Stimulated activated effector memory CD8-positive, alpha-beta T cell treated with anti-CD3 and anti-CD28 coated beads, Interleukin-12 subunit alpha, Interleukin-12 subunit beta, amount 100 ng/mL, for 72 hours (primary cell): Measurements from ENCODE around the gene DPM1.
A peak's percentile ranks its signal among the peaks of the same experiment; 100 is the strongest.

Source experiments
- ATAC-seq: fragments of 150-1000 bp; cut with Tn5 transposase; 2 replicates; pipeline ENCODE4 v1.10.0; 2021
- DNase-seq, 2 donors: peaks; one replicate each; pipeline ENCODE4 v3.0.0; 2021 to 2022; ENCODE audit warnings: low spot score in 2 of 2
- H3K27ac Mint-ChIP-seq: one replicate; pipeline ENCODE4 v1.8.0; 2022; ENCODE audit warnings: mild to moderate bottlenecking, mixed read lengths
- H3K36me3 Mint-ChIP-seq: one replicate; pipeline ENCODE4 v1.8.0; 2022; ENCODE audit warnings: mild to moderate bottlenecking, mixed read lengths
- H3K4me1 Mint-ChIP-seq: one replicate; pipeline ENCODE4 v1.8.0; 2022; ENCODE audit warnings: mixed read lengths
- H3K4me3 Mint-ChIP-seq: one replicate; pipeline ENCODE4 v1.8.0; 2022; ENCODE audit warnings: mild to moderate bottlenecking, mixed read lengths
- H3K9me3 Mint-ChIP-seq: one replicate; pipeline ENCODE4 v1.8.0; 2022; ENCODE audit warnings: mixed read lengths

DPM1 gene

GRCh38 chr20:50958615-50959542 lies 547 bp upstream of the DPM1 start, which contains the start of gene MOCS3:
Gene MOCS3 (plus strand): TSS chr20:50958818. CDS start chr20:50958843, 25 bp downstream.
- peaks cover 41% of the 10 kb centered on the region for H3K4me1 Mint-ChIP-seq
- peak within 1 kb of the TSS; percentile 94 for H3K4me3 Mint-ChIP-seq
- H3K27ac Mint-ChIP-seq = peak within 1 kb of the TSS; percentile 100
- ATAC-seq (peak; percentile 81), DNase-seq (peak; percentile 44 to 87)
- H3K36me3 Mint-ChIP-seq = peaks cover 66% of the 10 kb centered on the region
- no peaks in the 10 kb centered on the region for H3K9me3 Mint-ChIP-seq

- Mint-ChIP-seq H3K27ac (peak overlapping the region; percentile 100), H3K9me3 (no peaks in the 10 kb centered on the region), H3K4me1 (peaks cover 41% of the 10 kb centered on the region), H3K36me3 (peaks cover 77% of the 10 kb centered on the region), H3K4me3 (peak overlapping the region; percentile 94)
- DNase-seq = peak in 1 of 2 donors; percentile 39
- no peak for ATAC-seq
Measured at GRCh38 chr20:50957276-50957675, 1.1 kb downstream of the DPM1 start.

- Mint-ChIP-seq H3K27ac (no peak overlapping the region), H3K4me3 (no peak overlapping the region), H3K4me1 (peaks cover 29% of the 10 kb centered on the region), H3K9me3 (no peaks in the 10 kb centered on the region), H3K36me3 (peaks cover 97% of the 10 kb centered on the region)
- ATAC-seq = peak; percentile 27
- peak in 1 of 2 donors; percentile 2 for DNase-seq
Measured at GRCh38 chr20:50953821-50954220, 4.5 kb downstream of the DPM1 start.

GRCh38 chr20:50953196-50953595 lies 5.1 kb downstream of the DPM1 start:
- Mint-ChIP-seq H3K9me3 (no peaks in the 10 kb centered on the region), H3K36me3 (peaks cover 100% of the 10 kb centered on the region), H3K4me3 (no peak overlapping the region), H3K4me1 (peaks cover 27% of the 10 kb centered on the region), H3K27ac (no peak overlapping the region)
- DNase-seq (no peak), ATAC-seq (peak; percentile 42)

- Mint-ChIP-seq H3K9me3 (no peaks in the 10 kb centered on the region), H3K4me3 (no peak overlapping the region), H3K36me3 (peaks cover 100% of the 10 kb centered on the region), H3K27ac (peak overlapping the region; percentile 78), H3K4me1 (no peaks in the 10 kb centered on the region)
- DNase-seq = peak in 1 of 2 donors; percentile 8
- no peak for ATAC-seq
Measured at GRCh38 chr20:50948132-50948785, 10.1 kb downstream of the DPM1 start.

- no peak overlapping the region for H3K4me3 Mint-ChIP-seq
- H3K9me3 Mint-ChIP-seq = no peaks in the 10 kb centered on the region
- H3K27ac Mint-ChIP-seq = no peak overlapping the region
- ATAC-seq = no peak
- DNase-seq = no peak
- peaks cover 100% of the 10 kb centered on the region for H3K36me3 Mint-ChIP-seq
- no peaks in the 10 kb centered on the region for H3K4me1 Mint-ChIP-seq
Measured at GRCh38 chr20:50943069-50943468, 15.3 kb downstream of the DPM1 start.

GRCh38 chr20:50933589-50933988 lies 24.7 kb downstream of the DPM1 start:
- DNase-seq (no peak), ATAC-seq (no peak)
- H3K4me3 Mint-ChIP-seq = no peak overlapping the region

GRCh38 chr20:50932691-50933280 lies 25.5 kb downstream of the DPM1 start:
- no peak for DNase-seq
- peak overlapping the region; percentile 90 for H3K4me3 Mint-ChIP-seq
- H3K9me3 Mint-ChIP-seq = no peaks in the 10 kb centered on the region
- peaks cover 20% of the 10 kb centered on the region for H3K4me1 Mint-ChIP-seq
- H3K27ac Mint-ChIP-seq = peak overlapping the region; percentile 94
- no peak for ATAC-seq
- H3K36me3 Mint-ChIP-seq = peaks cover 95% of the 10 kb centered on the region

More at GRCh38 chr20:50933589-50933988, 24.7 kb downstream of the DPM1 start:
- peaks cover 95% of the 10 kb centered on the region for H3K36me3 Mint-ChIP-seq
- no peaks in the 10 kb centered on the region for H3K9me3 Mint-ChIP-seq
- H3K27ac Mint-ChIP-seq = no peak overlapping the region
- H3K4me1 Mint-ChIP-seq = peaks cover 15% of the 10 kb centered on the region

- Mint-ChIP-seq H3K27ac (peak overlapping the region; percentile 94), H3K4me3 (peak overlapping the region; percentile 90), H3K4me1 (peaks cover 27% of the 10 kb centered on the region), H3K36me3 (peaks cover 95% of the 10 kb centered on the region), H3K9me3 (no peaks in the 10 kb centered on the region)
- DNase-seq (no peak), ATAC-seq (no peak)
Measured at GRCh38 chr20:50932016-50932485, 26.3 kb downstream of the DPM1 start.

GRCh38 chr20:50931306-50932015 lies 26.9 kb downstream of the DPM1 start, which contains the start of gene ADNP:
Gene ADNP (minus strand): TSS chr20:50931437. CDS start chr20:50903996, 27,441 bp downstream.
- ATAC-seq = peak; percentile 77

GRCh38 chr20:50930976-50931305 lies 27.4 kb downstream of the DPM1 start:
- Mint-ChIP-seq H3K36me3 (peaks cover 95% of the 10 kb centered on the region), H3K4me3 (peak overlapping the region; percentile 90), H3K4me1 (peaks cover 30% of the 10 kb centered on the region), H3K9me3 (no peaks in the 10 kb centered on the region), H3K27ac (peak overlapping the region; percentile 94)
- DNase-seq (no peak), ATAC-seq (peak; percentile 60)

More at GRCh38 chr20:50931306-50932015, 26.9 kb downstream of the DPM1 start, which contains the start of gene ADNP:
- DNase-seq = peak; percentile 81 to 95
- peak within 1 kb of the TSS; percentile 94 for H3K27ac Mint-ChIP-seq
- H3K9me3 Mint-ChIP-seq = no peaks in the 10 kb centered on the region
- H3K36me3 Mint-ChIP-seq = peaks cover 95% of the 10 kb centered on the region
- H3K4me3 Mint-ChIP-seq = peak within 1 kb of the TSS; percentile 90
- H3K4me1 Mint-ChIP-seq = peaks cover 28% of the 10 kb centered on the region

GRCh38 chr20:50930139-50930975 lies 28.0 kb downstream of the DPM1 start:
- no peaks in the 10 kb centered on the region for H3K9me3 Mint-ChIP-seq
- H3K36me3 Mint-ChIP-seq = peaks cover 95% of the 10 kb centered on the region
- DNase-seq (peak in 1 of 2 donors; percentile 72), ATAC-seq (peak; percentile 6)
- peak overlapping the region; percentile 94 for H3K27ac Mint-ChIP-seq
- peak overlapping the region; percentile 90 for H3K4me3 Mint-ChIP-seq
- H3K4me1 Mint-ChIP-seq = peaks cover 36% of the 10 kb centered on the region

- DNase-seq (peak; percentile 85 to 96), ATAC-seq (peak; percentile 84)
- H3K9me3 Mint-ChIP-seq = no peaks in the 10 kb centered on the region
- H3K36me3 Mint-ChIP-seq = peaks cover 95% of the 10 kb centered on the region
- H3K27ac Mint-ChIP-seq = peak overlapping the region; percentile 94
- peak overlapping the region; percentile 90 for H3K4me3 Mint-ChIP-seq
- H3K4me1 Mint-ChIP-seq = peaks cover 43% of the 10 kb centered on the region
Measured at GRCh38 chr20:50929299-50930138, 28.8 kb downstream of the DPM1 start.
